Glutamatergic neuron (in vitro differentiated cells): Measurements from ENCODE around the gene TERB1. TPM values are rescaled to one million over a fixed set of nuclear protein-coding genes. Genes with fewer than 3 reads are reported as not detected.

Experiments used
- DNase-seq: peaks from one replicate; pipeline ENCODE4 v3.0.0; 2022
- H3K27ac Mint-ChIP-seq: one replicate; pipeline ENCODE4 v1.8.0; 2020; ENCODE audit warnings: mild to moderate bottlenecking, mixed read lengths, inconsistent platforms; ENCODE audit not compliant: unreplicated experiment
- H3K27me3 Mint-ChIP-seq: one replicate; pipeline ENCODE4 v1.8.0; 2020; ENCODE audit warnings: mild to moderate bottlenecking, moderate library complexity, mixed read lengths, inconsistent platforms; ENCODE audit not compliant: unreplicated experiment
- H3K36me3 Mint-ChIP-seq: one replicate; pipeline ENCODE4 v1.8.0; 2020; ENCODE audit warnings: mild to moderate bottlenecking, mixed read lengths, inconsistent platforms; ENCODE audit not compliant: unreplicated experiment
- H3K4me1 Mint-ChIP-seq: one replicate; pipeline ENCODE4 v1.8.0; 2020; ENCODE audit warnings: mild to moderate bottlenecking, low read depth, mixed read lengths, inconsistent platforms; ENCODE audit not compliant: unreplicated experiment
- H3K4me3 Mint-ChIP-seq: one replicate; pipeline ENCODE4 v1.8.0; 2020; ENCODE audit warnings: mild to moderate bottlenecking, mixed read lengths, inconsistent platforms; ENCODE audit not compliant: unreplicated experiment
- H3K9me3 Mint-ChIP-seq: one replicate; pipeline ENCODE4 v1.8.0; 2020; ENCODE audit warnings: mild to moderate bottlenecking, moderate library complexity, mixed read lengths, inconsistent platforms; ENCODE audit not compliant: unreplicated experiment
- CTCF ChIP-seq: fragments of 200-600 bp; sonication (generic); IDR thresholded peaks from one replicate; pipeline ENCODE4 v1.5.0; 2021; ENCODE audit not compliant: partially characterized antibody, unreplicated experiment
- total RNA-seq: library from RNA; stranded (reverse); fragmentation: NEBNext Ultra II Directional; extraction: Animal tissue kit (Norgen Biotek cat#: 25700); gene quantifications from one replicate; pipeline ENCODE4 v1.2.1, GENCODE V29; 2021; ENCODE audit not compliant: unreplicated experiment

TERB1 gene
- total RNA-seq, 1 donor from 2014 or later = 0.39 TPM

- Mint-ChIP-seq H3K36me3 (no peaks in the 10 kb centered on the region), H3K27ac (no peak overlapping the region), H3K27me3 (peaks cover 7% of the 10 kb centered on the region), H3K4me3 (no peak overlapping the region), H3K4me1 (peaks cover 3% of the 10 kb centered on the region), H3K9me3 (peaks cover 5% of the 10 kb centered on the region)
- no peak for TF ChIP-seq CTCF
- no peak for DNase-seq
Observed at GRCh38 chr16:66719246-66719645, 82.1 kb downstream of the TERB1 start.

- DNase-seq = no peak
- Mint-ChIP-seq H3K4me3 (no peak overlapping the region), H3K36me3 (no peaks in the 10 kb centered on the region), H3K9me3 (peaks cover 5% of the 10 kb centered on the region), H3K27ac (peak overlapping the region; percentile 69), H3K27me3 (peaks cover 7% of the 10 kb centered on the region), H3K4me1 (peaks cover 3% of the 10 kb centered on the region)
- no peak for TF ChIP-seq CTCF
Observed at GRCh38 chr16:66717776-66718175, 83.6 kb downstream of the TERB1 start.

GRCh38 chr16:66717112-66717675 is 84.2 kb downstream of the TERB1 start:
- peak overlapping the region; percentile 69 for H3K27ac Mint-ChIP-seq
- DNase-seq = peak; percentile 77
- H3K27me3 Mint-ChIP-seq = peaks cover 8% of the 10 kb centered on the region
- peaks cover 4% of the 10 kb centered on the region for H3K36me3 Mint-ChIP-seq
- peaks cover 3% of the 10 kb centered on the region for H3K4me1 Mint-ChIP-seq
- TF ChIP-seq CTCF = peak; percentile 51
- peaks cover 8% of the 10 kb centered on the region for H3K9me3 Mint-ChIP-seq
- no peak overlapping the region for H3K4me3 Mint-ChIP-seq

GRCh38 chr16:66714654-66715307 is 86.6 kb downstream of the TERB1 start:
- H3K27ac Mint-ChIP-seq = no peak overlapping the region
- H3K4me1 Mint-ChIP-seq = peaks cover 2% of the 10 kb centered on the region
- no peak overlapping the region for H3K4me3 Mint-ChIP-seq
- H3K36me3 Mint-ChIP-seq = peaks cover 4% of the 10 kb centered on the region
- TF ChIP-seq CTCF = no peak
- peaks cover 8% of the 10 kb centered on the region for H3K9me3 Mint-ChIP-seq
- peaks cover 8% of the 10 kb centered on the region for H3K27me3 Mint-ChIP-seq
- DNase-seq = no peak

- Mint-ChIP-seq H3K27ac (no peak overlapping the region), H3K4me3 (no peak overlapping the region), H3K36me3 (peaks cover 4% of the 10 kb centered on the region), H3K4me1 (peaks cover 2% of the 10 kb centered on the region), H3K9me3 (peaks cover 8% of the 10 kb centered on the region), H3K27me3 (peaks cover 10% of the 10 kb centered on the region)
- no peak for DNase-seq
- TF ChIP-seq CTCF = no peak
Observed at GRCh38 chr16:66714062-66714461, 87.3 kb downstream of the TERB1 start.
